ENCODE data around the gene PIGN. TPM values are rescaled to one million over a fixed set of nuclear protein-coding genes. Genes with fewer than 3 reads are reported as not detected.

The PIGN gene
- total and polyA plus RNA-seq, 2 of the 8 experiments (the other 6 are each of a cell fraction or from before 2014, with no cell fraction given) = 20.9 to 26.3 TPM

DNA sequence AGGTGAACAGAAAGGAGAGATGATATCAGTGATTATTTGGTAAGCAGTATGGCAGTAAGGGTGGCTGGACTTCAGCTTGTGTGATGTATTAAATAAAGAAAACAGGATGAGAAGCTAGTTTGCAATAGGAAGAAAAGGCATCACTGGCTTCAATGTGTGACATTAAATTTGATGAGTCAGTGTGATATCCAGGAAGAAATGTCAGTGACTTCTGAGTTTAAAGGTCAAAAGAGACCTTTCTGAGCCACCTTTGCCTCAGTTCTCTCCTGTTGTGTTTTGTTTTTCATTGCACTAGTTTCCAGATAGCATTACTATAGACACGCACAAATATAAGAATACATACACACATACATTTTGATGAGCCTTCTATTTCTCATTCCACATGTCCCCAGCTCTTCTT is 105.6 kb downstream of the PIGN start:
- no peaks in the 10 kb centered on the region for H3K9me3 ChIP-seq (ENCODE audit: insufficient read depth in 2 of 2, low read depth in 1 of 2, low read length in 1 of 2)
- no peak overlapping the region for H3K14ac ChIP-seq (ENCODE audit: insufficient read length)
- no peaks in the 10 kb centered on the region for H3K79me1 ChIP-seq (ENCODE audit: low read depth, low read length)
- ChIA-PET CTCF (ENCODE audit: partially characterized antibody) (interaction anchor here (1.0 kb wide), 1 partner anchor 21 kb away, joined by 3 read pairs; no protein-coding TSS in a partner anchor), POLR2A (ENCODE audit: partially characterized antibody) (no interaction called here)
- H2BK5ac ChIP-seq (ENCODE audit: low read depth, low read length) = no peak overlapping the region
- no peak overlapping the region for H4K5ac ChIP-seq (ENCODE audit: insufficient read length, low read depth, low read length)
- WGBS, 2 experiments (ENCODE audit: extremely low coverage in 1 of 2, insufficient coverage in 1 of 2, insufficient read length in 1 of 2, insufficient replicate concordance in 2 of 2, low coverage in 1 of 2, low lambda C conversion rate in 2 of 2, missing lambda C conversion rate in 1 of 2) = 96% methylated on average over 1 of the region's 1 CpG; no CpG with 5 or more reads in 1 of the 2 experiments
- no peak overlapping the region for H2BK15ac ChIP-seq (ENCODE audit: low read length)
- no peaks in the 10 kb centered on the region for H3K27me3 ChIP-seq (replicated peaks in 1 of 4; ENCODE audit: control insufficient read depth in 3 of 4, extremely low read depth in 1 of 4, insufficient read depth in 3 of 4, low read length in 3 of 4)
- H3K79me2 ChIP-seq (ENCODE audit: control insufficient read depth in 1 of 2, insufficient read depth in 2 of 2, low read length in 2 of 2) = no peaks in the 10 kb centered on the region
- H3K9ac ChIP-seq (replicated peaks in 1 of 4; ENCODE audit: extremely low read depth in 1 of 4, low read depth in 3 of 4, low read length in 3 of 4) = no peak overlapping the region
- H2BK120ac ChIP-seq (replicated peaks; ENCODE audit: low read depth, low read length) = no peak overlapping the region
- H3K23ac ChIP-seq (ENCODE audit: insufficient read length) = no peak overlapping the region
- no peak overlapping the region for H3K4me2 ChIP-seq (ENCODE audit: insufficient read depth in 1 of 2, low read depth in 2 of 2, low read length in 2 of 2)
- DNase-seq (ENCODE audit: low read depth in 1 of 2, low spot score in 2 of 2) (no peak), FAIRE-seq (no peak)
- H3K36me3 ChIP-seq (ENCODE audit: control insufficient read depth in 2 of 4, insufficient read depth in 4 of 4, low read length in 3 of 4) = no peaks in the 10 kb centered on the region
- H3K18ac ChIP-seq (ENCODE audit: extremely low read depth, low read length) = no peak overlapping the region
- H4K8ac ChIP-seq (ENCODE audit: extremely low read depth, insufficient read depth, low read length) = no peak overlapping the region
- no peaks in the 10 kb centered on the region for H3K4me1 ChIP-seq (replicated peaks in 1 of 4; ENCODE audit: control insufficient read depth in 3 of 4, insufficient read depth in 4 of 4, low read length in 3 of 4)
- H4K91ac ChIP-seq (replicated peaks; ENCODE audit: insufficient read length, low read length) = no peak overlapping the region
- no peak overlapping the region for H2AK5ac ChIP-seq (ENCODE audit: low read depth, low read length)
- no peak overlapping the region for H3K4me3 ChIP-seq (ENCODE audit: extremely low read depth in 1 of 4, insufficient read depth in 2 of 4, low read depth in 3 of 4, low read length in 4 of 4)
- H3K4ac ChIP-seq (replicated peaks; ENCODE audit: insufficient read length, low read depth, low read length) = no peak overlapping the region
- no peak overlapping the region for H3K56ac ChIP-seq (replicated peaks; ENCODE audit: insufficient read length, low read depth, low read length)
- no peak overlapping the region for H2BK12ac ChIP-seq (ENCODE audit: low read depth, low read length)
- no peaks in the 10 kb centered on the region for H4K20me1 ChIP-seq (replicated peaks in 1 of 2; ENCODE audit: control insufficient read depth in 1 of 2, insufficient read depth in 2 of 2, low read length in 2 of 2)
- H2AFZ ChIP-seq (ENCODE audit: low read length) = no peak overlapping the region
- H3K23me2 ChIP-seq (ENCODE audit: low read depth, low read length) = no peaks in the 10 kb centered on the region
- no peak overlapping the region for H3K27ac ChIP-seq (ENCODE audit: low read depth, low read length)
- no peak overlapping the region for H2BK20ac ChIP-seq (ENCODE audit: low read length)
- TF ChIP-seq, protein P1, sequence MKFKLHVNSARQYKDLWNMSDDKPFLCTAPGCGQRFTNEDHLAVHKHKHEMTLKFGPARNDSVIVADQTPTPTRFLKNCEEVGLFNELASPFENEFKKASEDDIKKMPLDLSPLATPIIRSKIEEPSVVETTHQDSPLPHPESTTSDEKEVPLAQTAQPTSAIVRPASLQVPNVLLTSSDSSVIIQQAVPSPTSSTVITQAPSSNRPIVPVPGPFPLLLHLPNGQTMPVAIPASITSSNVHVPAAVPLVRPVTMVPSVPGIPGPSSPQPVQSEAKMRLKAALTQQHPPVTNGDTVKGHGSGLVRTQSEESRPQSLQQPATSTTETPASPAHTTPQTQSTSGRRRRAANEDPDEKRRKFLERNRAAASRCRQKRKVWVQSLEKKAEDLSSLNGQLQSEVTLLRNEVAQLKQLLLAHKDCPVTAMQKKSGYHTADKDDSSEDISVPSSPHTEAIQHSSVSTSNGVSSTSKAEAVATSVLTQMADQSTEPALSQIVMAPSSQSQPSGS (IDR thresholded peaks at IDR 0.05; ENCODE audit: low read length) = no peak
- no peak for TF ChIP-seq SP2 (IDR thresholded peaks at IDR 0.05; ENCODE audit: low read length)
- TF ChIP-seq CEBPB (IDR thresholded peaks at IDR 0.05; ENCODE audit: low read depth, low read length) = no peak
- no peak for TF ChIP-seq CTBP2 (IDR thresholded peaks at IDR 0.05; ENCODE audit: borderline replicate concordance, insufficient read depth, insufficient read length, low read length)
- no peak for TF ChIP-seq FOSL1 (IDR thresholded peaks at IDR 0.05; ENCODE audit: insufficient read depth, low read depth, low read length)
- TF ChIP-seq RXRA (IDR thresholded peaks at IDR 0.05; ENCODE audit: insufficient read depth, low read depth, low read length) = no peak
- TF ChIP-seq SIN3A (conservative IDR thresholded peaks at IDR 0.05 in 1 of 2, IDR thresholded peaks at IDR 0.05 in 1 of 2; ENCODE audit: low read depth in 1 of 2, low read length in 2 of 2) = no peak
- TF ChIP-seq ATF3 (IDR thresholded peaks at IDR 0.05; ENCODE audit: insufficient read depth, low read depth, low read length) = no peak
- TF ChIP-seq TEAD4 (IDR thresholded peaks at IDR 0.05; ENCODE audit: low read depth, low read length) = no peak
- no peak for TF ChIP-seq SAP30 (IDR thresholded peaks at IDR 0.05; ENCODE audit: insufficient read depth, insufficient replicate concordance, low read length)

All from H1 (cell line).